Stimulated activated CD8-positive, alpha-beta memory T cell treated with anti-CD3 and anti-CD28 coated beads, Interleukin-12 subunit alpha, Interleukin-12 subunit beta, amount 100 ng/mL, for 1 hour (primary cell): Measurements from ENCODE around the gene NOP14.
"Not testable (repeated sequence)": the region's sequence is repeated elsewhere in the genome, so short reads cannot be mapped to it uniquely, and the experiment has no call there.

Source experiments
- DNase-seq: peaks from one replicate; pipeline ENCODE4 v3.0.0-alpha.2; 2020; ENCODE audit warnings: low read depth

Gene NOP14

GRCh38 chr4:2931512-2932301 lies 31.5 kb downstream of the NOP14 start:
- no peak for DNase-seq

DNA sequence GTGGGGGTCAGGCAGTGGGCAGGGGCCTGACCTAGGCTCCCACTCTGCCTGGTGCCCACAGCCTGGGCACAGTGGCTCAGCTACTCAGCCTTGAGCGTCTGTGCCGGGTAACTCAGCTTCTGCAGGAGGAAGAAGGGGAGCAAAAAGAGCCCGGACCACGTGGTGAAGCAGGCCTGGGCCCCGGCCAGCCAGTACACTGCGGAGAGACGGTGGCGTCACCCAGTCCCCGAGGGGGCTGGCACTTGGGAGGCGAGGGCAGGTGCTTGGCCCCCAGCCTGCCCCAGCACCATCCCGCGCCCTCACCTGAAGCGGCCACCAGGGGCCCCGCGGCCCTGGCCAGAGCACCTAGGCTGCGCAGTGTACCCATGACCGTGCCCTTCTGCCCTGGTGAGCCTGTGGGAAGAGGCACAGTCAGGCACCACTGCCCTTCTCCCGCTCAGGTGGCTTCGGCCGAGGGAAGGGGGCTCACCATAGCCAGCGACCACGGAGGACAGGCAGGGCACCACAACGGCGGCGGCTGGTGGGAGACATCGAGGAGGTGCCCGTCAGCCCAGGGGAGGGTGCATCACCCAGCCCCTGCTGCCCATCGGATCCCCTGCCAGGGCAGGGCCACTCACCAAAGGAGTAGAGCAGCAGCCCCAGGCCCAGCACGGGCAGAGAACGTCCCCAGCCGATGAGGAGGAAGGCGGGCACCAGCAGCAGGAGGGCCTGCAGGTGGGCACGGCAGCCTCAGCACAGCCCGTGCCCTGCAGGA lies 32.3 kb downstream of the NOP14 start:
- DNase-seq: no peak

DNA sequence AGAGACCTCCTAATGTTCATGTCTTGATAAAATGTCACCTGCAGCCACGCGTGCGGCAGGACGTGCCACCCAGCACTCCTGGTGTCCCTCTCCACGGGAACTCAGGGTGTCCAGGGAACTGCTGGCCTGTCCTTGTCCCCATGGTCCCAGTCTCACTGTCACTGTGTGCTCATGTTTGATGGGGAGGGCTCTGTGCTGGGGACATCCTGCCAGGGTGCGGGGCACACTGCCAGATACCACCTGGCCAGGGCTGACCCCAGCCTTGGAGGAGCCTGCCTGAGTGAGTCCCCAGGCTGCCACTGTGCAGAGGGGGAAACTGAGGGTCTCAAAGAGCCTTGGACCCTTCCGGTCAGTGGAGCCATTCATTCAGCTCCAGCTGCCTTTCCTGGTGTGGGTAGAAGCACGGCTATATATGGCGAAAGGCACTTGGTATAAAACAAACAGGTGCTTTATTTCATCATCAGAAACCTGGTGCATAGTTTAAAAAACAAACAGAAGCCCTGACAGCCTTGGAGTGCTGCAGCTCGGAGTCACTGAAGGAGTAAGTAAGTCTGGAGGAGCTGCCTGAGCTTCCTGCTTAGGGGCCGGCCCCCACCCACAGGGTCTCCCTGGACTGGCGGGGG lies 33.0 kb downstream of the NOP14 start:
- DNase-seq: no peak

GRCh38 chr4:2929469-2929868 lies 33.7 kb downstream of the NOP14 start:
- no peak for DNase-seq

GRCh38 chr4:2928242-2929176 lies 34.7 kb downstream of the NOP14 start:
- no peak for DNase-seq

DNA sequence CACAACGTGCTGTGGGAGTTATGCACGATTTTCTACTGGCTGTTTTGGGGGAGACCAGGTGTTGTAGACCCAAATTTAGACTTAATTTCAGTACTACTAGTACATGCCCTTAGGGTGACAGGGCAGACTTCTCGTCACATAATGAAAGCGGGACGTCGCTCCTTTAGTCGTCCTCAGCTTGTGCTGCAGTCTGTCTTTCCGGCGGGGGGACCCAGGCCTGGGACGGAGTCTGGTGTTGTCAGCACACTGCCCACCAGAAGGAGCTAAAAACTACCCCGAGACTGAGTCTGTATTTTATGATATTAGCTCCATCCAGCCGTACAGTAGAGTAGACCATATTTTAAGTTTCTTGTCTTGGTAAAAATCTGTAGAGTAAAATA lies 35.5 kb downstream of the NOP14 start:
- DNase-seq: no peak

GRCh38 chr4:2927016-2927695 lies 36.0 kb downstream of the NOP14 start:
- DNase-seq: no peak

GRCh38 chr4:2925931-2926860 lies 37.0 kb downstream of the NOP14 start:
- DNase-seq: no peak

GRCh38 chr4:2925496-2925895 lies 37.7 kb downstream of the NOP14 start:
- no peak for DNase-seq

DNA sequence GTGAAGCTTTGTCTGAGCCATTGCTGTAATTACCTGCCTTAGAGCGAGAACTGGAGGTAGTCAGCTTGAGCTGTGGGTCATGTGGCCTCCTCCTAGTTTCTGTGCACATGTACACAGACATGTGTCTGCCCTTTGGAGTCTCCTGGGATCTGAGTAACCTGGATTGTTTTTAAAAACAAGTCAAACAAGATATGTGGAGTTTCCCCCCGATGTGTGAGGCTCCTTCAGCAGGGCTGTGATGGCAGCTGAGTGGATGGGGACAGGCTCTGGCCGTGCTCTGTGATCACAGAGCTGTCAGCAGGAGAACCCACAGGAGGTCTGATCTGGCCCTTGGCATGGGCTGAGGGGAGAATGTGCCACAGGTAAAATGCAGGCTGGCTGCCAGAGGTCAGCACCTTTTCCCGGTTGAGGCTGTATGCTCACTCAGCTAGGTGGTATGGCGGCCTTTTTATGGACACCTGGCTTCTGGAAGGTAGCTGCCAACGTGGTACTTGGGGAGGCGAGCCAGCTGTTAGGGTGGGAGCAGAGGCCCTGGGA lies 38.4 kb downstream of the NOP14 start:
- no peak for DNase-seq

- DNase-seq: no peak
Observed at GRCh38 chr4:2924286-2924685, 38.9 kb downstream of the NOP14 start.

DNA sequence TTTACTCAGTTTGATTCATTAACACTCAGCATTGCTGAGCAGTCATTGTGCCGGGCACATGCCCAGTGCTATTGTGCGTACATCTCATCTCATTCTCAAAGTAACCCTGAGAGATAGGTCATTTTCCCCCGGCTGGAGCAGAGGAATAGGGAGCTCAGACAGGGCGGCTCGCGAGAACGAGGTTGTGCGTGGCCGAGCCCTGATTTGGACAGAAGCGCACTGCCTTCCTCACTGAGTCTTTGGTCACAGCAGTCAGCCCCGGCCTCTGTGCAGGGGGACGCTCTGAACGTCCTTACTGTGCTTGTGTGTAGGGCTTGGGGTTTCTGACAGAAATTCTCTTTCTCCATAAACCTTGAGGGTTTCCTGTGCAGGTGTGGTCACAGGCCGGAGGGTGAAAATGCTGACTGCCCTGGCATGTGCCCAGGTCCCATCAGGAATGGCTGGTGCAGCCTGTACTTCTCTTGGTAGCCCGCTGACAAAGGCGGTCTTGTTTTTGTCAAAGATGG lies 39.5 kb downstream of the NOP14 start:
- no peak for DNase-seq

- no peak for DNase-seq
Observed at GRCh38 chr4:2923141-2923551, 40.1 kb downstream of the NOP14 start.

DNA sequence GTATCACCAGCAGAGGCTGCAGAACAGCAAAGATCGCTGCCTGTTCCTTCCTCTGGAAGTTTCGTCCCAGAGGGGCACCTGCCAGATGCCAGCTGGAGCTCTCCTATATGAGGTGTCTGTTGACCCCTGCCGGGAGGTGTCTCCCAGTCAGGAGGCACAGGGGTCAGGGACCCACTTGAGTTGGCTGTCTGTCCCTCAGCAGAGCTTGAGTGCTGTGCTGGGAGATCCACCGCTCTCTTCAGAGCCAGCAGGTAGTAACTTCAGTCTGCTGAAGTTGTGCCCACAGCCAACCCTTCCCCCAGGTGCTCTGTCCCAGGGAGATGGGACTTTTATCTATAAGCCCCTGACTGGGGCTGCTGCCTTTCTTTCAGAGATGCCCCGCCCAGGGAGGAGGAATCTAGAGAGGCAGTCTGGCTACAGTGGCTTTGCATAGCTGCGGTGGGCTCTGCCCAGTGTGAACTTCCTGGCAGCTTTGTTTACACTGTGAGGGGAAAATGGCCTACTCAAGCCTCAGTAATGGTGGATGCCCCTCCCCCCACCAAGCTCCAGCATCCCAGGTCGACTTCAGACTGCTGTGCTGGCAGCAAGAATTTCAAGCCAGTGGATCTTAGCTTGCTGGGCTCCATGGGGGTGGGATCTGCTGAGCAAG lies 40.6 kb downstream of the NOP14 start:
- not testable (repeated sequence) for DNase-seq

- DNase-seq: not testable (repeated sequence)
Observed at GRCh38 chr4:2918714-2919113, 44.5 kb downstream of the NOP14 start.

DNA sequence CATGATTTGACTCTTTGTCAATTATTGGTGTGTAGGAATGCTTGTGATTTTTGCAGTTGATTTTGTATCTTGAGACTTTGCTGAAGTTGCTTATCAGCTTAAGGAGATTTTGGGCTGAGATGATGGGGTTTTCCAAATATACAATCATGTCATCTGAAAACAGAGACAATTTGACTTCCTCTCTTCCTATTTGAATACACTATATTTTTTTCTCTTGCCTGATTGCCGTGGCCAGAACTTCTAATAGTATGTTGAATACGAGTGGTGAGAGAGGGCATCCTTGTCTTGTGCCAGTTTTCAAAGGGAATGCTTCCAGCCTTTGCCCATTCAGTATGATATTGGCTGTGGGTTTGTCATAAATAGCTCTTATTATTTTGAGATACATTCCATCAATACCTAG lies 44.9 kb downstream of the NOP14 start:
- DNase-seq: not testable (repeated sequence)

GRCh38 chr4:2916696-2917095 lies 46.5 kb downstream of the NOP14 start:
- not testable (repeated sequence) for DNase-seq

GRCh38 chr4:2915789-2916188 lies 47.4 kb downstream of the NOP14 start:
- no peak for DNase-seq
